Measurements from ENCODE around the gene SQSTM1. TPM values are rescaled to one million over a fixed set of nuclear protein-coding genes. Genes with fewer than 3 reads are reported as not detected.
A peak's percentile ranks its signal among the peaks of the same experiment; 100 is the strongest.

Gene SQSTM1
- total RNA-seq, 2 donors from 2014 or later, result 249 to 606 TPM

DNA sequence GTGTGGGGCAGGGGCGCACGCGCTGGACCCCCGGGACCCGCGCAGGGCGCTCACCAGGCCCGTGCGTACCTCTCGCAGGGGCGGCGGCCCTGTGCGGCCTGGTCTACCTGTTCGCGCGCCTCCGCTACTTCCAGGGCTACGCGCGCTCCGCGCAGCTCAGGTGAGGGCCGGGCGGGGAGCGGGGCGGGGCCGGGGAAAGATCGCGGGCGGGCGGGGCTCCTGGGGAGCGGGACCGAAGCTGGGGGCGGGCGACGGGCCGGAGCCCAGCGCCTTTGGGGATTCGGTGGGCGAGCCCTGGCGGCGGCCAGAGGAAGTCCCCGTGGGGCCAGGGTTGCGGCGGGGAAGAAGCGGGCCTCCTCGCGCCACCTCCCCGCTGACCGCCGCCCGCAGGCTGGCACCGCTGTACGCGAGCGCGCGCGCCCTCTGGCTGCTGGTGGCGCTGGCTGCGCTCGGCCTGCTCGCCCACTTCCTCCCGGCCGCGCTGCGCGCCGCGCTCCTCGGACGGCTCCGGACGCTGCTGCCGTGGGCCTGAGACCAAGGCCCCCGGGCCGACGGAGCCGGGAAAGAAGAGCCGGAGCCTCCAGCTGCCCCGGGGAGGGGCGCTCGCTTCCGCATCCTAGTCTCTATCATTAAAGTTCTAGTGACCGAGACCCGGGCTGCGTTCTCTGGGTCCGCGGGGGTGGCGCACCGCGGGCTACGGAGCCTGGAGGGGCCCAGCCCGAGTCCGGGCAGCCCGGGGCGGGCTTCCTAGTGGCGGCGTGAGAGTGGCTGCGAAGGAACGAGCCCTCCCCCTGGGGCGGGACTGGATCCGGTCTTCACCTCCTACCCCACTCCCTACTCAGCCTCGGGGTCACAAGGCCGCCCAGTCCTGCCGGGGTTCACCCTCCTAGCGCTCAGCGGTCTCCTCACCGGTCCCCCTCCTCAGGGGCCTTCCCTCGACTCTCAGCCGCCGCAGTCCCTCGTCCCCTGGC, 24.6 kb upstream of the SQSTM1 start:
- no peaks in the 10 kb centered on the region for H3K27me3 ChIP-seq
- H3K36me3 ChIP-seq (replicated peaks in 1 of 2; ENCODE audit: insufficient read depth in 1 of 2, low read depth in 2 of 2), result peaks cover 0 to 14% of the 10 kb centered on the region in 2 donors
- peak overlapping the region; percentile 82 to 95 (median 87) for H3K27ac ChIP-seq
- peak overlapping the region; percentile 5 to 33 for H3K4me3 ChIP-seq
- DNase-seq (peak; percentile 84 to 88 (median 84)), ATAC-seq (peak; percentile 85)
- intact Hi-C loops (cut with DNase I), result no loop called here
- peak; percentile 40 to 58 (median 49) for TF ChIP-seq POLR2A (IDR thresholded peaks at IDR 0.05)
- TF ChIP-seq, protein P1, sequence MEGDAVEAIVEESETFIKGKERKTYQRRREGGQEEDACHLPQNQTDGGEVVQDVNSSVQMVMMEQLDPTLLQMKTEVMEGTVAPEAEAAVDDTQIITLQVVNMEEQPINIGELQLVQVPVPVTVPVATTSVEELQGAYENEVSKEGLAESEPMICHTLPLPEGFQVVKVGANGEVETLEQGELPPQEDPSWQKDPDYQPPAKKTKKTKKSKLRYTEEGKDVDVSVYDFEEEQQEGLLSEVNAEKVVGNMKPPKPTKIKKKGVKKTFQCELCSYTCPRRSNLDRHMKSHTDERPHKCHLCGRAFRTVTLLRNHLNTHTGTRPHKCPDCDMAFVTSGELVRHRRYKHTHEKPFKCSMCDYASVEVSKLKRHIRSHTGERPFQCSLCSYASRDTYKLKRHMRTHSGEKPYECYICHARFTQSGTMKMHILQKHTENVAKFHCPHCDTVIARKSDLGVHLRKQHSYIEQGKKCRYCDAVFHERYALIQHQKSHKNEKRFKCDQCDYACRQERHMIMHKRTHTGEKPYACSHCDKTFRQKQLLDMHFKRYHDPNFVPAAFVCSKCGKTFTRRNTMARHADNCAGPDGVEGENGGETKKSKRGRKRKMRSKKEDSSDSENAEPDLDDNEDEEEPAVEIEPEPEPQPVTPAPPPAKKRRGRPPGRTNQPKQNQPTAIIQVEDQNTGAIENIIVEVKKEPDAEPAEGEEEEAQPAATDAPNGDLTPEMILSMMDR (IDR thresholded peaks at IDR 0.05), result peak; percentile 35 to 97 (median 90)
- H3K9me3 ChIP-seq, result no peaks in the 10 kb centered on the region
- 1% methylated on average over 95 of the region's 113 CpGs; no CpG with 5 or more reads in 1 of the 2 donors for WGBS, 2 donors
- H3K4me1 ChIP-seq, result peaks cover 50% of the 10 kb centered on the region

GRCh38 chr5:179796877-179797608, 23.7 kb upstream of the SQSTM1 start:
- no peak for ATAC-seq
- Histone ChIP-seq H3K4me3 (no peak overlapping the region), H3K27me3 (no peaks in the 10 kb centered on the region), H3K4me1 (peaks cover 53% of the 10 kb centered on the region), H3K27ac (peak overlapping the region; percentile 82 to 95 (median 87)), H3K9me3 (no peaks in the 10 kb centered on the region), H3K36me3 (replicated peaks in 1 of 2; ENCODE audit: insufficient read depth in 1 of 2, low read depth in 2 of 2) (peaks cover 0 to 14% of the 10 kb centered on the region in 2 donors)
- peak in 2 of 4 donors; percentile 16 to 18 for DNase-seq
- TF ChIP-seq, protein P1 (IDR thresholded peaks at IDR 0.05), result no peak
- TF ChIP-seq POLR2A (IDR thresholded peaks at IDR 0.05), result no peak
- WGBS, 2 donors, result 82 to 87% methylated on average over 14 to 20 of the region's 21 CpGs
- intact Hi-C loops (cut with DNase I), result no loop called here

- 91 to 93% methylated on average over 8 to 29 of the region's 30 CpGs for WGBS, 2 donors
- no peak for ATAC-seq
- DNase-seq, result no peak
These were observed 23.0 kb upstream of the SQSTM1 start for GRCh38 chr5:179797741-179798140.

DNA sequence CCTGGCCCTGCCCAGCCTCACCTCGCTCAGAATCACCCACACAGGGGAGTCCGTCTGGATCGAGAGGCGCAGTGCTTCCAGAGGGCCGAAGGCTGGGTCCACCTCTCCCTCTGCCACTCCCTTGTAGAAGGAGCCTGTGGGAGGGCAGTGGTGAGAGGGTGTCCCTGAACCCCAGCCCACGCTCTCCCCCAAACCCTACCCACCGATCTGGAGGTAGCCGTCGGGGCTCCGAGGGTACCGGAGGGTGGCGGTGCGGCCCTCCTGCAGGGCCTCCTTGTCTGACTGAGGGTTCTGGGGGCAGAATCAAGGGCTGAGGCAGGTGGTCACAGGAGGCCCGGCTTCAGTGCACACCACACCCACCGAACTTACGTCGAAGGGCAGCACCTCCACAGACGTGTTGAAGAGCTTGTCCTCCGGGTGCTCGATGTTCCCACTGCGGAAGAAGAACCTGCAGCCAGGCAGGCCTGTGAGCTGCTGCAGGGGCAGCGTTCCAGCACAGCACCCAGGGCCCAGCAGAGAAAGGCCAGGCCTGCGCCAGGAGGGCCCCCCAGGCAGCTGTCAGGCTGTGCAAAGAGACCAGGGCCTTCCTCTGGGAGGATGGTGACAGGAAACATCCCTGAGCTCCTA, 22.4 kb upstream of the SQSTM1 start:
- TF ChIP-seq, protein P1 (IDR thresholded peaks at IDR 0.05), result no peak
- TF ChIP-seq POLR2A (IDR thresholded peaks at IDR 0.05), result no peak
- no peak for ATAC-seq
- Histone ChIP-seq H3K27ac (no peak overlapping the region), H3K36me3 (replicated peaks in 1 of 2; ENCODE audit: insufficient read depth in 1 of 2, low read depth in 2 of 2) (peaks cover 0 to 14% of the 10 kb centered on the region in 2 donors), H3K4me1 (peaks cover 53% of the 10 kb centered on the region), H3K27me3 (no peaks in the 10 kb centered on the region), H3K4me3 (no peak overlapping the region), H3K9me3 (no peaks in the 10 kb centered on the region)
- intact Hi-C loops (cut with DNase I), result no loop called here
- no peak for DNase-seq
- 80 to 96% methylated on average over 1 to 23 of the region's 23 CpGs for WGBS, 2 donors

More at GRCh38 chr5:179797741-179798140, 23.0 kb upstream of the SQSTM1 start:
- peaks cover 0 to 14% of the 10 kb centered on the region in 2 donors for H3K36me3 ChIP-seq (replicated peaks in 1 of 2; ENCODE audit: insufficient read depth in 1 of 2, low read depth in 2 of 2)
- intact Hi-C loops (cut with DNase I), result no loop called here
- H3K4me3 ChIP-seq, result no peak overlapping the region
- no peaks in the 10 kb centered on the region for H3K9me3 ChIP-seq
- H3K27me3 ChIP-seq, result no peaks in the 10 kb centered on the region
- TF ChIP-seq POLR2A (IDR thresholded peaks at IDR 0.05), result no peak
- TF ChIP-seq, protein P1 (IDR thresholded peaks at IDR 0.05), result no peak
- H3K4me1 ChIP-seq, result peaks cover 53% of the 10 kb centered on the region
- H3K27ac ChIP-seq, result no peak overlapping the region

Data from body of pancreas (tissue), 4 donors.